NCI-H526 (cell line): Measurements from ENCODE around the gene FOXA1.
A peak's percentile ranks its signal among the peaks of the same experiment; 100 is the strongest.
"Not testable (repeated sequence)": the region's sequence is repeated elsewhere in the genome, so short reads cannot be mapped to it uniquely, and the experiment has no call there.

Experiments
- DNase-seq, 2 experiments: peaks; one replicate each; lab custom pipeline; 2025; lab: John Stamatoyannopoulos, UW

FOXA1 gene

DNA sequence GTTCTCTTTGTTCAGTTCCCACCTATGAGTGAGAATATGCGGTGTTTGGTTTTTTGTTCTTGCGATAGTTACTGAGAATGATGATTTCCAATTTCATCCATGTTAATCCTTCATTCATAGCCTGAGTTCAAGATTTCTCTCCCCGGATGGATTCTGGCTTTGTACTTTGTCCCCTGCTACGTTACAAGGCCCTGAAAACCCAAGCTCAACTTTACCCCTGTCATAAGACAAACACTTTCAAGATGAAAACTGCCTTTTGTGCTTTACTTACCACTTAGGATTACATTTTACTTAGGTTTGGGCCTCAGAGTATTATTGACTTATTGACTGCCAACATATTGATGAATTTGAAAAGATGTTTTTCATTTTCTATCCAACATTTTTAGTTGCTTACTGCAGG is 36.3 kb downstream of the FOXA1 start:
- no peak for DNase-seq

- DNase-seq: not testable (repeated sequence)
Measured at GRCh38 chr14:37555596-37555995, 39.5 kb downstream of the FOXA1 start.

GRCh38 chr14:37553935-37554550 is 41.0 kb downstream of the FOXA1 start:
- no peak for DNase-seq

DNA sequence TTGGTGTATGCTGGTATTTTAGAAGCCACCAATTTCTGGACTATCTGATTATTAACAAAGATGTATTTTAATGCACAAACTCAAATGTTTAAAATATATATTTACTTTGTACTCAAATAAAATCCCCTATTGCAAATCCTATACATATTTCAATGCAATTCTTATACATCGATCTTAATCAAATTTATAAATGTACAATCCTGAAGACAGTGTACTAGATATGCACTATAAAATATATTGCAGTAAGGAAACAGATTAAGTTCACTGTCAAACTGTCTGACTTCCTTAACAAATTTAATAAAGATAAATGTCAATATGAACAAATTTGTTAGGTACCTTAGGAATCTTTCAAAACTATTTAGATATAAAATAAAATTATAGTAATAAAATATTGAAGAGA is 43.9 kb downstream of the FOXA1 start:
- DNase-seq: no peak

GRCh38 chr14:37550511-37550910 is 44.5 kb downstream of the FOXA1 start:
- no peak for DNase-seq

DNA sequence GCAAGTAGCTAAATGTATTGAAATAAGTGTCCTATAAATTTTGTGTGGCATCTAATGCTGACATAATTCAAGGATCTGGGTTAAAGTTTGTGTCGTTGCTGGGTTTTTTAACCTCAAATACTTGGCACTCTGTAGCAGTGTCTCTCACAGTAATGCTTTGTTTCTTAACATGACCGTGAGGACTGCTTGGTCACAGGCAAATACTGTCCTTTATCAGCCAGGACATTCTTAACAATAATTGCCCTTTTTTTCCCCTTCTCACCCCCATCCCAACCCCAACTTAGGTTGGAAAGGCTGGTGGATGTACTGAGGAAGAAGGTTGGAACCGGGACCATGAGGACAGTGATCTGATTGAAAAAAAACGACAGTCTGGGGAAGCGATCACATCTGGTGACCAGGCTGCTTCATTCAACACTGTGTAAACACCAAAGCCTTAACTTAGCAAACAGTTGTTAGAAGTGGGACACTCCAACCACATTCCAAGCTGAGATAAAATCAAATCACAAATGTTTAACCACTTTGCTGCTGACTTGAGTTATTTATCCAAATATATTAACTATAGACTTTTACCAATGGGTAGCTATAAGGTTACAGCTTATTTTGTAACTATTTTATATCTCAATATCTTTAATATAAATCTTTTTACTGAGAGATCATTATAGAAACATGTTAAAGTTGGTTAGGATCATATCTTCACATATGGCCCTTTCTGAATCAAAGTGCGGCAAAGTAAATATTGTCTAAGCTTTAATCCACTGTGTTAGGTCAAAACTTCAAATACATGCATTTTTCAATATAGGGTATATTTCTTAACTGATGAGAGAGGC is 48.2 kb downstream of the FOXA1 start:
- no peak for DNase-seq

DNA sequence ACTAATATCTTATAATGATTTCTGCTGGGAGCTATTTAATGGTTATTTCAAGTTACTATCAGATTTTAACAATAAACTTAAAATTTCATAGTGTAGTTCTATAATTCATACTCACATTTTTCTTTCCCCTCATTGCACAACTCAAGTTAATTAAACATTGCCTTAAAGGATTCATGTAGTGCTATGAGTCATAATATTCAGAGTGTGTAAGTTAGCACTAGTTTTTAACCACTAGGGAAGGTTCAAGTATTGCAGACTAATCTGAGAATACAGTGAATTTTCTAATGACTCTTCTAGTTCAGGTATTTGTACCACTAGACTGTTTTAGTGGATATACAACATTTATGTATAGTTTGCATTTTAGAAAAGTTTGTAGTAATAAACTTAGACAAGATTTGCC is 49.9 kb downstream of the FOXA1 start:
- no peak for DNase-seq

DNA sequence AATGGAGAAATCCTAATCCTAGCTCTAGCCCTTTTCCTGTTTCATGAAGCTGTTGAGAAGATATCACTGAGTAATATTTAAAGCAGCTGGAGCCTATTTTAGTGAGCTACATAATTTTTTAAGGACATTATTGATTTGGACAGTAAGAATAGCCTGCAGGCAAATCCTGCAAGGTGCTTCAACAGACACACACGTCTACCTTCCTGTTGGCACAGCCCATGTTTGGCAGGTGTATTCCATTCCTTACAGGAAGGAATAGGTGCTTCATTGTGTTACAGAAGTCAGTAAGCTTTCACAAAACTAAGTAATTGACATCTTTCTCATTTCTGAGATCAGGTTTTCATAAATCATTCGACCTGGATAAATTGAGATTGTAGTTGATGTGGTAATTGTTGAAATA is 50.6 kb downstream of the FOXA1 start:
- peak in 1 of 2 experiments; percentile 8 for DNase-seq

DNA sequence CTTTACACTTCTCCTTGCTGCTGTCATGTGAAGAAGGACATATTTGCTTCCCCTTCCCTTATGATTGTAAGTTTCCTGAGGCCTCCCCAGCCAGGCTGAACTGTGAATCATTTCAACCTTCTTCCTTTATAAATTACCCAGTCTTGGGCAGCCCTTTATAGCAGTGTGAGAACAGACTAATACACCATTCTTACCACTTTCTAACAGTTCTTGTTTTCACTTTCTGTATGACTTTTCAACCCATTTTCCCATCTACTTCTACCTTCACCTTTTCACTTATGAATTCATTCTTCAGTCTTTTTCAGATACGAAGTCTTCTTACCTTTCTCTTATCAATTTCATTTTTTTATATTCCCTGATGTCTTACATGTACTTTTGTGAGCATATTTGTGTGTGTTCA is 55.1 kb downstream of the FOXA1 start:
- DNase-seq: no peak
